MM.1S (cell line): ENCODE data around the gene CCDC88C.

Experiments
- DNase-seq: peaks from one replicate; pipeline ENCODE4 v3.0.0-alpha.2; 2015
- H2AFZ ChIP-seq: fragments of 300-600 bp; sonication (generic); 2 replicates; pipeline ENCODE4 v1.6.0; 2016; ENCODE audit warnings: antibody characterized with exemption, low read length
- H3F3A ChIP-seq: fragments of 300-600 bp; sonication (generic); 2 replicates; pipeline ENCODE4 v1.6.1; 2016; ENCODE audit warnings: mild to moderate bottlenecking, antibody characterized with exemption, low read length, moderate library complexity, mixed read lengths; ENCODE audit not compliant: insufficient read depth
- H3K27ac ChIP-seq: fragments of 300-600 bp; sonication (generic); 2 replicates; pipeline ENCODE4 v1.5.1; 2016; ENCODE audit warnings: mild to moderate bottlenecking, low read length
- H3K27me3 ChIP-seq: fragments of 300-600 bp; sonication (generic); replicated peaks from 2 replicates; pipeline ENCODE4 v1.6.0; 2016; ENCODE audit warnings: low read length; ENCODE audit not compliant: insufficient read depth
- H3K36me3 ChIP-seq: fragments of 300-600 bp; sonication (generic); replicated peaks from 2 replicates; pipeline ENCODE4 v1.6.1; 2016; ENCODE audit warnings: mild to moderate bottlenecking, low read length, mixed read lengths; ENCODE audit not compliant: insufficient read depth
- H3K4me1 ChIP-seq: fragments of 300-600 bp; sonication (generic); 2 replicates; pipeline ENCODE4 v1.6.1; 2016; ENCODE audit warnings: low read length, mixed read lengths
- H3K4me2 ChIP-seq: fragments of 300-600 bp; sonication (generic); 2 replicates; pipeline ENCODE4 v1.6.0; 2016; ENCODE audit warnings: low read depth, low read length
- H3K4me3 ChIP-seq: fragments of 300-600 bp; sonication (generic); 2 replicates; pipeline ENCODE4 v1.5.1; 2016; ENCODE audit warnings: low read length, mixed read lengths
- H3K79me2 ChIP-seq: fragments of 300-600 bp; sonication (generic); 2 replicates; pipeline ENCODE4 v1.6.1; 2016; ENCODE audit warnings: mixed run types, low read length, mixed read lengths
- H3K9ac ChIP-seq: fragments of 300-600 bp; sonication (generic); 2 replicates; pipeline ENCODE4 v1.6.1; 2016; ENCODE audit warnings: low read length, mixed read lengths
- H3K9me2 ChIP-seq: fragments of 300-600 bp; sonication (generic); replicated peaks from 2 replicates; pipeline ENCODE4 v1.6.1; 2016; ENCODE audit warnings: mild to moderate bottlenecking, low read length, mixed read lengths; ENCODE audit not compliant: insufficient read depth
- H3K9me3 ChIP-seq: fragments of 300-600 bp; sonication (generic); replicated peaks from 2 replicates; pipeline ENCODE4 v1.6.1; 2016; ENCODE audit warnings: mild to moderate bottlenecking, low read length, mixed read lengths; ENCODE audit not compliant: insufficient read depth
- H4K20me1 ChIP-seq: fragments of 300-600 bp; sonication (generic); 2 replicates; pipeline ENCODE4 v1.6.1; 2016; ENCODE audit warnings: mild to moderate bottlenecking, low read length, moderate library complexity, mixed read lengths; ENCODE audit not compliant: insufficient read depth
- CTCF ChIP-seq: fragments of 300-600 bp; sonication (generic); IDR thresholded peaks from 2 replicates; pipeline ENCODE4 v1.5.1; 2016; ENCODE audit warnings: antibody characterized with exemption, low read length, mixed read lengths
- EZH2 ChIP-seq: fragments of 300-600 bp; sonication (generic); optimal IDR thresholded peaks from 2 replicates; pipeline ENCODE3; 2017; ENCODE audit warnings: low read depth, mild to moderate bottlenecking, antibody characterized with exemption, low read length, mixed read lengths
- EZH2phosphoT487 ChIP-seq: fragments of 300-600 bp; sonication (generic); IDR thresholded peaks from 2 replicates; pipeline ENCODE4 v1.6.1; 2018; ENCODE audit warnings: antibody characterized with exemption, low read length

Gene CCDC88C

GRCh38 chr14:91277546-91278382 lies 139.9 kb downstream of the CCDC88C start:
- H3K27me3 ChIP-seq: no peaks in the 10 kb centered on the region
- H3F3A ChIP-seq: no peaks in the 10 kb centered on the region
- no peak overlapping the region for H3K4me2 ChIP-seq
- no peaks in the 10 kb centered on the region for H4K20me1 ChIP-seq
- no peaks in the 10 kb centered on the region for H3K9me3 ChIP-seq
- H3K4me1 ChIP-seq: no peaks in the 10 kb centered on the region
- H3K9me2 ChIP-seq: no peaks in the 10 kb centered on the region
- no peak overlapping the region for H3K9ac ChIP-seq
- H3K4me3 ChIP-seq: no peak overlapping the region
- peaks cover 12% of the 10 kb centered on the region; the same call in 1 of the 2 replicates for H3K79me2 ChIP-seq
- no peaks in the 10 kb centered on the region for H3K36me3 ChIP-seq
- H3K27ac ChIP-seq: no peak overlapping the region
- TF ChIP-seq EZH2phosphoT487 (no peak), EZH2 (no peak), CTCF (no peak)
- DNase-seq: no peak
- H2AFZ ChIP-seq: no peak overlapping the region

GRCh38 chr14:91274796-91275195 lies 142.8 kb downstream of the CCDC88C start:
- Histone ChIP-seq H3K9me3 (no peaks in the 10 kb centered on the region), H3F3A (no peaks in the 10 kb centered on the region), H4K20me1 (no peaks in the 10 kb centered on the region), H2AFZ (no peak overlapping the region), H3K4me2 (no peak overlapping the region), H3K27me3 (no peaks in the 10 kb centered on the region), H3K36me3 (no peaks in the 10 kb centered on the region), H3K79me2 (peaks cover 6% of the 10 kb centered on the region; the same call in 1 of the 2 replicates), H3K4me3 (no peak overlapping the region), H3K27ac (no peak overlapping the region), H3K9me2 (no peaks in the 10 kb centered on the region), H3K4me1 (no peaks in the 10 kb centered on the region), H3K9ac (no peak overlapping the region)
- TF ChIP-seq EZH2phosphoT487 (no peak), EZH2 (no peak), CTCF (no peak)
- no peak for DNase-seq

GRCh38 chr14:91273885-91274273 lies 143.7 kb downstream of the CCDC88C start:
- H4K20me1 ChIP-seq: no peaks in the 10 kb centered on the region
- TF ChIP-seq CTCF (no peak), EZH2 (no peak), EZH2phosphoT487 (no peak)
- no peaks in the 10 kb centered on the region for H3F3A ChIP-seq
- peaks cover 5% of the 10 kb centered on the region; the same call in 1 of the 2 replicates for H3K79me2 ChIP-seq
- no peak overlapping the region for H3K9ac ChIP-seq
- no peaks in the 10 kb centered on the region for H3K4me1 ChIP-seq
- no peaks in the 10 kb centered on the region for H3K36me3 ChIP-seq
- no peaks in the 10 kb centered on the region for H3K27me3 ChIP-seq
- no peak overlapping the region for H3K4me2 ChIP-seq
- no peaks in the 10 kb centered on the region for H3K9me3 ChIP-seq
- no peak overlapping the region for H3K4me3 ChIP-seq
- no peak for DNase-seq
- H3K9me2 ChIP-seq: no peaks in the 10 kb centered on the region
- H3K27ac ChIP-seq: no peak overlapping the region
- H2AFZ ChIP-seq: no peak overlapping the region
